Activated T-helper 1 cell treated with Interleukin-2 at 50 U/mL for 16 hours (primary cell): ENCODE data around the gene SPON2.

ENCODE experiments used
- DNase-seq: peaks from one replicate; pipeline ENCODE4 v3.0.0-alpha.2; 2020; ENCODE audit warnings: low read depth

The SPON2 gene

GRCh38 chr4:1208970-1209704, 36.8 kb upstream of the SPON2 start:
- DNase-seq: no peak

- DNase-seq: no peak
Measured at GRCh38 chr4:1208266-1208961, 36.0 kb upstream of the SPON2 start.

- no peak for DNase-seq
Measured at GRCh38 chr4:1207603-1208265, 35.4 kb upstream of the SPON2 start.

- no peak for DNase-seq
Measured at GRCh38 chr4:1207157-1207470, 34.7 kb upstream of the SPON2 start.

- no peak for DNase-seq
Measured at GRCh38 chr4:1206299-1207156, 34.1 kb upstream of the SPON2 start.

GRCh38 chr4:1205586-1206298, 33.4 kb upstream of the SPON2 start:
- DNase-seq: no peak

GRCh38 chr4:1204828-1205585, 32.6 kb upstream of the SPON2 start:
- DNase-seq: no peak

- DNase-seq: no peak
Measured at GRCh38 chr4:1204286-1204827, 32.0 kb upstream of the SPON2 start.

GRCh38 chr4:1203026-1203616, 30.7 kb upstream of the SPON2 start:
- DNase-seq: no peak

GRCh38 chr4:1202526-1203011, 30.2 kb upstream of the SPON2 start:
- DNase-seq: no peak

GRCh38 chr4:1201851-1202525, 29.6 kb upstream of the SPON2 start:
- peak; percentile 73 for DNase-seq

GRCh38 chr4:1200425-1201035, 28.1 kb upstream of the SPON2 start:
- DNase-seq: no peak

GRCh38 chr4:1199556-1200331, 27.4 kb upstream of the SPON2 start:
- DNase-seq: no peak

- no peak for DNase-seq
Measured at GRCh38 chr4:1198098-1198844, 25.9 kb upstream of the SPON2 start.

GRCh38 chr4:1196421-1197183, 24.2 kb upstream of the SPON2 start:
- no peak for DNase-seq

GRCh38 chr4:1195891-1196401, 23.6 kb upstream of the SPON2 start:
- DNase-seq: no peak
